Panc1 (cell line): ENCODE data around the gene SH3PXD2B.

ENCODE experiments used
- POLR2AphosphoS5 ChIP-seq: IDR thresholded peaks from 2 replicates; pipeline ENCODE4 v1.6.1; 2012; ENCODE audit warnings: mild to moderate bottlenecking, low read depth, low read length, moderate library complexity
- SIN3A ChIP-seq: IDR thresholded peaks from 2 replicates; pipeline ENCODE4 v1.6.1; 2012; ENCODE audit warnings: low read depth, mild to moderate bottlenecking, low read length, moderate library complexity, borderline replicate concordance; ENCODE audit not compliant: insufficient read depth
- TCF7L2 ChIP-seq: IDR thresholded peaks from 2 replicates; pipeline ENCODE4 v1.6.1; 2011; ENCODE audit warnings: mild to moderate bottlenecking, low read depth, low read length, inconsistent platforms
- TF ChIP-seq, protein P1 (sequence below): fragments of 450-650 bp; IDR thresholded peaks from 2 replicates; pipeline ENCODE4 v1.5.1; 2017; ENCODE audit warnings: mild to moderate bottlenecking
- TF ChIP-seq, protein P2 (sequence below), 2 experiments: IDR thresholded peaks; 2 replicates each; pipeline ENCODE4 v1.6.1; 2011 to 2012; ENCODE audit warnings: low read depth in 2 of 2, control low read depth in 1 of 2, low read length in 1 of 2, mild to moderate bottlenecking in 1 of 2, moderate library complexity in 1 of 2; ENCODE audit not compliant: insufficient read depth in 1 of 2

GRCh38 chr5:172438319-172438668 is 16.0 kb downstream of the SH3PXD2B start:
- TF ChIP-seq, protein P1, sequence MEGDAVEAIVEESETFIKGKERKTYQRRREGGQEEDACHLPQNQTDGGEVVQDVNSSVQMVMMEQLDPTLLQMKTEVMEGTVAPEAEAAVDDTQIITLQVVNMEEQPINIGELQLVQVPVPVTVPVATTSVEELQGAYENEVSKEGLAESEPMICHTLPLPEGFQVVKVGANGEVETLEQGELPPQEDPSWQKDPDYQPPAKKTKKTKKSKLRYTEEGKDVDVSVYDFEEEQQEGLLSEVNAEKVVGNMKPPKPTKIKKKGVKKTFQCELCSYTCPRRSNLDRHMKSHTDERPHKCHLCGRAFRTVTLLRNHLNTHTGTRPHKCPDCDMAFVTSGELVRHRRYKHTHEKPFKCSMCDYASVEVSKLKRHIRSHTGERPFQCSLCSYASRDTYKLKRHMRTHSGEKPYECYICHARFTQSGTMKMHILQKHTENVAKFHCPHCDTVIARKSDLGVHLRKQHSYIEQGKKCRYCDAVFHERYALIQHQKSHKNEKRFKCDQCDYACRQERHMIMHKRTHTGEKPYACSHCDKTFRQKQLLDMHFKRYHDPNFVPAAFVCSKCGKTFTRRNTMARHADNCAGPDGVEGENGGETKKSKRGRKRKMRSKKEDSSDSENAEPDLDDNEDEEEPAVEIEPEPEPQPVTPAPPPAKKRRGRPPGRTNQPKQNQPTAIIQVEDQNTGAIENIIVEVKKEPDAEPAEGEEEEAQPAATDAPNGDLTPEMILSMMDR = no peak
- TF ChIP-seq POLR2AphosphoS5 (no peak), SIN3A (no peak), TCF7L2 (no peak)
- TF ChIP-seq, protein P2, sequence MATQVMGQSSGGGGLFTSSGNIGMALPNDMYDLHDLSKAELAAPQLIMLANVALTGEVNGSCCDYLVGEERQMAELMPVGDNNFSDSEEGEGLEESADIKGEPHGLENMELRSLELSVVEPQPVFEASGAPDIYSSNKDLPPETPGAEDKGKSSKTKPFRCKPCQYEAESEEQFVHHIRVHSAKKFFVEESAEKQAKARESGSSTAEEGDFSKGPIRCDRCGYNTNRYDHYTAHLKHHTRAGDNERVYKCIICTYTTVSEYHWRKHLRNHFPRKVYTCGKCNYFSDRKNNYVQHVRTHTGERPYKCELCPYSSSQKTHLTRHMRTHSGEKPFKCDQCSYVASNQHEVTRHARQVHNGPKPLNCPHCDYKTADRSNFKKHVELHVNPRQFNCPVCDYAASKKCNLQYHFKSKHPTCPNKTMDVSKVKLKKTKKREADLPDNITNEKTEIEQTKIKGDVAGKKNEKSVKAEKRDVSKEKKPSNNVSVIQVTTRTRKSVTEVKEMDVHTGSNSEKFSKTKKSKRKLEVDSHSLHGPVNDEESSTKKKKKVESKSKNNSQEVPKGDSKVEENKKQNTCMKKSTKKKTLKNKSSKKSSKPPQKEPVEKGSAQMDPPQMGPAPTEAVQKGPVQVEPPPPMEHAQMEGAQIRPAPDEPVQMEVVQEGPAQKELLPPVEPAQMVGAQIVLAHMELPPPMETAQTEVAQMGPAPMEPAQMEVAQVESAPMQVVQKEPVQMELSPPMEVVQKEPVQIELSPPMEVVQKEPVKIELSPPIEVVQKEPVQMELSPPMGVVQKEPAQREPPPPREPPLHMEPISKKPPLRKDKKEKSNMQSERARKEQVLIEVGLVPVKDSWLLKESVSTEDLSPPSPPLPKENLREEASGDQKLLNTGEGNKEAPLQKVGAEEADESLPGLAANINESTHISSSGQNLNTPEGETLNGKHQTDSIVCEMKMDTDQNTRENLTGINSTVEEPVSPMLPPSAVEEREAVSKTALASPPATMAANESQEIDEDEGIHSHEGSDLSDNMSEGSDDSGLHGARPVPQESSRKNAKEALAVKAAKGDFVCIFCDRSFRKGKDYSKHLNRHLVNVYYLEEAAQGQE (IDR thresholded peaks at IDR 0.05; ENCODE audit: insufficient read depth in 1 of 2, low read depth in 2 of 2, low read length in 1 of 2) = no peak
